GM18507 (cell line): Measurements from ENCODE around the gene TM2D1.
"Not testable (repeated sequence)": the region's sequence is repeated elsewhere in the genome, so short reads cannot be mapped to it uniquely, and the experiment has no call there.

ENCODE experiments used
- DNase-seq: peaks from one replicate; pipeline ENCODE4 v3.0.0; 2011; ENCODE audit warnings: low read depth; ENCODE audit not compliant: insufficient read length; ENCODE audit errors: extremely low spot score
- FAIRE-seq: peaks from 2 replicates; lab custom pipeline; 2011; peaks lifted over from hg19 to GRCh38; lab: Jason Lieb, UNC

TM2D1 gene

GRCh38 chr1:61724813-61725694 is at the start of gene TM2D1:
Gene TM2D1 (minus strand): TSS chr1:61725141. CDS start chr1:61725120, 21 bp downstream.
- peak; percentile 95 for FAIRE-seq
- peak; percentile 83 for DNase-seq

GRCh38 chr1:61770131-61770530 is 45.2 kb upstream of the TM2D1 start:
- no peak for FAIRE-seq
- no peak for DNase-seq

- FAIRE-seq, result peak; percentile 59
- DNase-seq, result no peak
Observed at GRCh38 chr1:61757950-61758349, 33.0 kb upstream of the TM2D1 start.

- FAIRE-seq (no peak), DNase-seq (no peak)
Observed at GRCh38 chr1:61756773-61757172, 31.8 kb upstream of the TM2D1 start.

GRCh38 chr1:61754545-61754944 is 29.6 kb upstream of the TM2D1 start:
- FAIRE-seq (no peak), DNase-seq (no peak)

- DNase-seq, result no peak
- no peak for FAIRE-seq
Observed at GRCh38 chr1:61753998-61754508, 29.1 kb upstream of the TM2D1 start.

GRCh38 chr1:61752921-61753389 is 28.0 kb upstream of the TM2D1 start:
- DNase-seq (no peak), FAIRE-seq (no peak)

GRCh38 chr1:61749574-61749973 is 24.6 kb upstream of the TM2D1 start:
- DNase-seq (no peak), FAIRE-seq (no peak)

- FAIRE-seq (no peak), DNase-seq (no peak)
Observed at GRCh38 chr1:61748566-61748965, 23.6 kb upstream of the TM2D1 start.

- FAIRE-seq (peak; percentile 53), DNase-seq (no peak)
Observed at GRCh38 chr1:61746813-61747212, 21.9 kb upstream of the TM2D1 start.

GRCh38 chr1:61743716-61744580 is 19.0 kb upstream of the TM2D1 start:
- DNase-seq (no peak), FAIRE-seq (no peak)

GRCh38 chr1:61743431-61743705 is 18.4 kb upstream of the TM2D1 start:
- DNase-seq, result no peak
- no peak for FAIRE-seq

GRCh38 chr1:61742620-61743430 is 17.9 kb upstream of the TM2D1 start:
- peak; percentile 38 for DNase-seq
- FAIRE-seq, result no peak

- FAIRE-seq, result no peak
- peak; percentile 49 for DNase-seq
Observed at GRCh38 chr1:61741711-61742619, 17.0 kb upstream of the TM2D1 start, which contains the start of gene PATJ. Gene PATJ (plus strand): TSS chr1:61742480. CDS start chr1:61762893, 20,413 bp downstream.

- FAIRE-seq (peak; percentile 5), DNase-seq (no peak)
Observed at GRCh38 chr1:61740751-61741700, 16.1 kb upstream of the TM2D1 start.

GRCh38 chr1:61732726-61733125 is 7.8 kb upstream of the TM2D1 start:
- FAIRE-seq, result no peak

GRCh38 chr1:61730679-61731078 is 5.7 kb upstream of the TM2D1 start:
- not testable (repeated sequence) for DNase-seq, FAIRE-seq

More at GRCh38 chr1:61732726-61733125, 7.8 kb upstream of the TM2D1 start:
- DNase-seq, result no peak
